Measurements from ENCODE around the gene FAM216A. TPM values are rescaled to one million over a fixed set of nuclear protein-coding genes. Genes with fewer than 3 reads are reported as not detected.

The FAM216A gene
- total RNA-seq, 1 donor from 2014 or later: 3.1 TPM

DNA sequence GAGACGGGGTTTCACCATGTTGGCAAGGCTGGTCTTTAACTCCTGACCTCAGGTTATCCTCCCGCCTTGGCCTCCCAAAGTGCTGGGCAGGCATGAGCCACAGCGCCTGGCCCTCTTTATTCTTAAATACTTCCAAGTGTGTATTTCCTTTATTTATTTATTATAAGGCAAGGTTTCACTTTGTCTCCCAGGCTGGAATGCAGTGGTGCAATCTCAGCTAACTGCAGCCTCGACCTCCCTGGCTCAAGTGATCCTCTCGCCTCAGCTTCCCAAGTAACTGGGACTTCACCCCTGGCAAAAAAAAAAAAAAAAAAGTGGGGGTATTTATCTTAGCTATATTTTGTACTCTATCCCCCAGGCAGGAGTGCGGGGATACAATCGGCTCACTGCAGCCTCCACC lies 6.8 kb downstream of the FAM216A start:
- Histone ChIP-seq H3K4me3 (no peak overlapping the region), H3K36me3 (no peaks in the 10 kb centered on the region), H3K9me3 (no peaks in the 10 kb centered on the region), H3K27ac (no peak overlapping the region), H3K27me3 (no peaks in the 10 kb centered on the region), H3K4me1 (no peaks in the 10 kb centered on the region)
- ATAC-seq (no peak), DNase-seq (no peak)
- TF ChIP-seq, protein P1, sequence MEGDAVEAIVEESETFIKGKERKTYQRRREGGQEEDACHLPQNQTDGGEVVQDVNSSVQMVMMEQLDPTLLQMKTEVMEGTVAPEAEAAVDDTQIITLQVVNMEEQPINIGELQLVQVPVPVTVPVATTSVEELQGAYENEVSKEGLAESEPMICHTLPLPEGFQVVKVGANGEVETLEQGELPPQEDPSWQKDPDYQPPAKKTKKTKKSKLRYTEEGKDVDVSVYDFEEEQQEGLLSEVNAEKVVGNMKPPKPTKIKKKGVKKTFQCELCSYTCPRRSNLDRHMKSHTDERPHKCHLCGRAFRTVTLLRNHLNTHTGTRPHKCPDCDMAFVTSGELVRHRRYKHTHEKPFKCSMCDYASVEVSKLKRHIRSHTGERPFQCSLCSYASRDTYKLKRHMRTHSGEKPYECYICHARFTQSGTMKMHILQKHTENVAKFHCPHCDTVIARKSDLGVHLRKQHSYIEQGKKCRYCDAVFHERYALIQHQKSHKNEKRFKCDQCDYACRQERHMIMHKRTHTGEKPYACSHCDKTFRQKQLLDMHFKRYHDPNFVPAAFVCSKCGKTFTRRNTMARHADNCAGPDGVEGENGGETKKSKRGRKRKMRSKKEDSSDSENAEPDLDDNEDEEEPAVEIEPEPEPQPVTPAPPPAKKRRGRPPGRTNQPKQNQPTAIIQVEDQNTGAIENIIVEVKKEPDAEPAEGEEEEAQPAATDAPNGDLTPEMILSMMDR (IDR thresholded peaks at IDR 0.05): no peak
- intact Hi-C loops (cut with DNase I): no loop called here

DNA sequence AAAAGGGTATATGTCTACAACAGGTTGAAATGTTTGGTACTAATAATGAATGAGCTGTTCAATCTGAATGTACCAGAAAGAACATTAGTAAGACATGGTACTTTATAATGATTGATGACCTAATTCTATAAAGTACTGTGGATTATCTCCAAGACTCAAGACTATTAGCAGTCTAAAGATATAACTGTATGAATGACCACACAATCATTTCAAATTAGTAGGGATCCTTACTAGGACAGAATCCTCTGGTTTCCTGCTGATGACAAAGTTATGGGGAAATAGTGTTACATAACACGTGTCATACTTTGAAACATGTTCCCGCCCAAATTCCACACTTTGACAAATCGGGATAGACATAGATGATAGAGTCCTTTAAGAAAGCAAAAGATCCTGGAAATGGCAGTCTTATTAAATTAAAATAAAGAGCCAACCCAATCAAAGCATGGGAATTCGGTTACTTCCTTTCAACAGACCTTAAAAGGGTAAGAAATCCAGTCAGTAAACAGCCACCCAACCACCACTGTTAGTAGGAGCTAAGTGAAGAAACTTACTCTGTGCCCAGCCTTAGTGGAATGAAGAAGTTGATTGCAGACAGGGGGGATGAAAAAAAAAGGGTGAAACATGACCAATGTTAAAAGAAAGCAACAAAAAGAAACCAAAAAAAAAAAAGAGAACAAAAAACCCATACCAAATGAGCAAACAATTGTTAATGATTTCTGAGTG lies 30.5 kb downstream of the FAM216A start:
- peaks cover 31% of the 10 kb centered on the region for H3K4me1 ChIP-seq
- H3K27me3 ChIP-seq: no peaks in the 10 kb centered on the region
- ATAC-seq (no peak), DNase-seq (no peak)
- no peak overlapping the region for H3K4me3 ChIP-seq
- no peaks in the 10 kb centered on the region for H3K9me3 ChIP-seq
- intact Hi-C loops (cut with DNase I): no loop called here
- peaks cover 26% of the 10 kb centered on the region for H3K36me3 ChIP-seq
- peak overlapping the region; percentile 20 for H3K27ac ChIP-seq
- TF ChIP-seq, protein P1 (IDR thresholded peaks at IDR 0.05): no peak

DNA sequence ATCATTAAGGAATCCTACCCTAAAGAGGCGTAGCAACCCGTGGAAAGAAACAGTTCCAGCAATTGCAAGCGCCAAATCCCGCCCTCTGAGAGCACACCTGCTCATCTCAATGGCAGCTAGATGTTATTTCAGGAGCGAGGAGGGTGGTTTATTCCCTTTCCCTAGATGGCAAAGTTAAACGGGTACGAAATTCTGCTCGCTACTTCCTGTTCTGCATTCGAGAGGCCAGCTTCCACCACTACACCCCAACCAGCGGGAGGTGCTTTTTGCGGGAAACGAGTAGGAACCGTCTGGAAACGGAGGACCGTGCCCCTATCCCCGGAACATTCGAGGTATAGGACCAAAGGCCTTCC lies 32.7 kb downstream of the FAM216A start:
- intact Hi-C loops (cut with DNase I): no loop called here
- H3K4me1 ChIP-seq: peaks cover 31% of the 10 kb centered on the region
- H3K4me3 ChIP-seq: peak overlapping the region; percentile 78
- DNase-seq (no peak), ATAC-seq (peak; percentile 42)
- H3K9me3 ChIP-seq: no peaks in the 10 kb centered on the region
- H3K36me3 ChIP-seq: peaks cover 3% of the 10 kb centered on the region
- TF ChIP-seq, protein P1 (IDR thresholded peaks at IDR 0.05): no peak
- no peaks in the 10 kb centered on the region for H3K27me3 ChIP-seq
- H3K27ac ChIP-seq: peak overlapping the region; percentile 91

DNA sequence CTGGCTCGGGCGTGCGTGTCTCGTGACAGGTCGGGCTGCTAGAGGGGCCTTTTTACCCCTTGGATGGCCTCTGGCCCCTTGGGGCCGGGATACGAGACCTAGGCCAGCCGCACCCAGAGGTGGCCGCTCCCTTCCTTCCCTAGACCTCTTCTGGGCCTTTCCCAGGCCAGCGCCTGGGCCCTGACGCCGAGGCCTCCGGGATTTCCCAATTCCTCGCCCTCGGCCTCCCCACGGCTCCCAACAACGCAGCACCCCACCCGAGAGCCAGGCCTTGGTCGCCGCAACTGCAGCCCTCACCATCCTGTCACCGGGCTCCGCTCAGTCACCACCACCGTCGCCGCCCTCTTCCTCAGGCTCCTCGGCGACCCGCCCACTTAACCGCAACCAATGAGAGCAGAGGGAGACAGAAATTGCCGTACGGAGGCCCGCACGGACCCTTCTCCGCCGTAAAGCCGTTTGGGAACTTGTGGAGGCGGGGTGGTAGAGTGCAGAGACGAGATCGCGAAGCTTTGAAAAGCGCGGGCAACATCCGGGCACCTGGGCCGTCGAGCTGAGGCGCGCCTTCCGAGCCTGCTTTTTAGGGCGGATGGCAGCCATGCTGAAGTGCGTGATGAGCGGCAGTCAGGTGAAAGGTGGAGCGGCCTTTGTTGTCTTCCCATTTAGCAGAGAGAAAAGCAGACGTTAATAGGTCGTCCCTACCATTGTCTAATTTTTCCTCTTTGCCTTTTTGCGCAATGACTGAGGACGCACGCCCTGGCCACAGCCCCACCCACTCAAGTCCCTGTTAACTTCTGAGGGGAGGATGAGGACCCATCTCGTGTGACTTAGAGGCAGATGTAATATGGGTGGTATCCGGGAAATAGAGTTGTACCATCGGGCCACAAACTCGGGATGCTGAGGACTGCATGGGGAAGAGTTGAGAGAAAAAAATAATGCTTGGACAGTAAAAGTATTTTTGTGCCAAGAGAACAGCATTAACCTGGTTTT lies 33.4 kb downstream of the FAM216A start, which contains the start of the genes RAD9B and VPS29:
Gene RAD9B, plus strand, starts transcription at position 580 of the 987 bp plus-strand sequence. Its CDS starts 7 bp downstream, at position 587.
Gene VPS29, minus strand, starts transcription at position 360 of the 987 bp plus-strand sequence. Its CDS starts 60 bp downstream, at position 300.
- TF ChIP-seq, protein P1 (IDR thresholded peaks at IDR 0.05): no peak
- H3K4me1 ChIP-seq: peaks cover 31% of the 10 kb centered on the region
- peak within 1 kb of the TSS; percentile 91 for H3K27ac ChIP-seq
- no peaks in the 10 kb centered on the region for H3K27me3 ChIP-seq
- no peaks in the 10 kb centered on the region for H3K9me3 ChIP-seq
- no peaks in the 10 kb centered on the region for H3K36me3 ChIP-seq
- peak; percentile 99 for DNase-seq
- H3K4me3 ChIP-seq: peak within 1 kb of the TSS; percentile 78
- ATAC-seq: peak; percentile 99
- intact Hi-C loops (cut with DNase I): no loop called here

DNA sequence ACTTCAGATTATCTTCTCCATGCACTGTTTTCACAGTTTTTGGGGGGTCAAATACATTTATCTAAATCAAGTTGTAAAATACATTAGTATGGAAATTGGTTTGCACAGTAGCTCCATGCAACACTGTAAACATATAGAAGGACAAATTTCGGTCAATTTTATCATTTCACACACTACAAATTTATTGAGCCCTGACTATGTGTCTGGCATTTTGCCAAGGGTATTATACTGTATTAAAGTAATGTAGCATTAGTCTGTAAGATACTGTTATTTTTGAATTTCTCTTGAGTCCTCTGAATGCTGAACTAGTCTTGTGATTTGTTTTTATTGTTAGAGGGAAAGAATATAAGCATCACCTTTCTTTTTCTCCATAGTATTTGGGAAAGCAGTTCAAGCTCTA lies 34.8 kb downstream of the FAM216A start:
- Histone ChIP-seq H3K4me3 (no peak overlapping the region), H3K9me3 (no peaks in the 10 kb centered on the region), H3K36me3 (no peaks in the 10 kb centered on the region), H3K27ac (no peak overlapping the region), H3K27me3 (no peaks in the 10 kb centered on the region), H3K4me1 (peaks cover 26% of the 10 kb centered on the region)
- TF ChIP-seq, protein P1 (IDR thresholded peaks at IDR 0.05): no peak
- intact Hi-C loops (cut with DNase I): no loop called here
- ATAC-seq: no peak
- DNase-seq: no peak

Data from upper lobe of right lung (tissue), 1 donor.